Esophagus squamous epithelium (tissue), 5 donors: ENCODE data around the gene PATZ1. TPM values are rescaled to one million over a fixed set of nuclear protein-coding genes. Genes with fewer than 3 reads are reported as not detected.

Source experiments
- DNase-seq: peaks from one replicate; lab custom pipeline; 2025; lab: John Stamatoyannopoulos, UW
- H3K27ac ChIP-seq, 4 donors: fragments of 200-600 bp; sonication (generic); one replicate each; pipeline ENCODE4 v1.5.1; 2016 to 2019; ENCODE audit warnings: mild to moderate bottlenecking in 1 of 4
- H3K27me3 ChIP-seq, 4 donors: fragments of 200-600 bp; sonication (generic); 1 replicate in 3 of 4; 2 replicates in 1 of 4; pipeline versions ENCODE4 v1.5.1 to v1.6.0; 2017 to 2021; ENCODE audit warnings: antibody characterized with exemption in 1 of 4
- H3K36me3 ChIP-seq, 3 donors: fragments of 200-600 bp; sonication (generic); one replicate each; pipeline ENCODE4 v1.5.1; 2016 to 2019
- H3K4me1 ChIP-seq, 3 donors: fragments of 200-600 bp; sonication (generic); one replicate each; pipeline ENCODE4 v1.5.1; 2017 to 2019
- H3K4me3 ChIP-seq, 4 donors: fragments of 200-600 bp; sonication (generic); 1 replicate in 3 of 4; 2 replicates in 1 of 4; pipeline ENCODE4 v1.5.1; 2016 to 2019; ENCODE audit warnings: mild to moderate bottlenecking in 2 of 4, moderate library complexity in 1 of 4
- H3K9me3 ChIP-seq, 3 donors: fragments of 200-600 bp; sonication (generic); one replicate each; pipeline ENCODE4 v1.5.1; 2016 to 2019
- POLR2A ChIP-seq, 4 donors: fragments of 450-650 bp; IDR thresholded peaks; one replicate each; pipeline ENCODE4 v1.6.1; 2017; ENCODE audit warnings: antibody characterized with exemption in 4 of 4, mild to moderate bottlenecking in 4 of 4, moderate library complexity in 3 of 4
- WGBS, 2 donors: methylation state at CpG; one replicate each; pipeline ENCODE4 v1.1.5; 2018; 5-methylcytosine and 5-hydroxymethylcytosine counted together
- intact Hi-C: fragments of 100-400 bp; cut with DNase I; formaldehyde crosslinking; loops from one replicate; pipeline ENCODE4 v1.15.0; 2022
- total RNA-seq, 4 donors: library from RNA; depleted of rRNA; stranded (reverse); fragments of >200 nt; gene quantifications; one replicate each; pipeline ENCODE4 v1.1.0, GENCODE V29; 2016
- TF ChIP-seq, protein P1 (sequence below), 6 experiments: fragments of 450-650 bp in 4 of 6; fragments of 200-600 bp in 2 of 6; sonication (generic) in 2 of 6; IDR thresholded peaks; one replicate each; pipeline ENCODE4 v1.5.1; 2016 to 2019; ENCODE audit warnings: antibody characterized with exemption in 6 of 6, mild to moderate bottlenecking in 4 of 6, moderate library complexity in 4 of 6
- donor health status: DM: yes; HTN: yes; CAD: no.

The PATZ1 gene
- total RNA-seq, 4 donors from 2014 or later, result 2.2 to 13.0 (median 7.2) TPM

GRCh38 chr22:31302537-31302936, 43.6 kb downstream of the PATZ1 start:
- H3K4me1 ChIP-seq, result peaks cover 0 to 21% (median 0%) of the 10 kb centered on the region in 3 donors
- intact Hi-C loops, result no loop called here
- TF ChIP-seq POLR2A (IDR thresholded peaks at IDR 0.05), result no peak
- H3K27ac ChIP-seq, result no peak overlapping the region
- H3K9me3 ChIP-seq, result no peaks in the 10 kb centered on the region
- no peaks in the 10 kb centered on the region for H3K36me3 ChIP-seq
- DNase-seq, result no peak
- no peak overlapping the region for H3K4me3 ChIP-seq
- no peaks in the 10 kb centered on the region for H3K27me3 ChIP-seq
- WGBS, 2 donors, result 86 to 96% methylated on average over 3 of the region's 3 CpGs

- H3K27ac ChIP-seq, result no peak overlapping the region
- no peak for DNase-seq
- H3K4me1 ChIP-seq, result peaks cover under 1 to 26% (median 2%) of the 10 kb centered on the region in 3 donors
- H3K36me3 ChIP-seq, result no peaks in the 10 kb centered on the region
- no peaks in the 10 kb centered on the region for H3K9me3 ChIP-seq
- no peaks in the 10 kb centered on the region for H3K27me3 ChIP-seq
- no peak for TF ChIP-seq POLR2A (IDR thresholded peaks at IDR 0.05)
- TF ChIP-seq, protein P1, sequence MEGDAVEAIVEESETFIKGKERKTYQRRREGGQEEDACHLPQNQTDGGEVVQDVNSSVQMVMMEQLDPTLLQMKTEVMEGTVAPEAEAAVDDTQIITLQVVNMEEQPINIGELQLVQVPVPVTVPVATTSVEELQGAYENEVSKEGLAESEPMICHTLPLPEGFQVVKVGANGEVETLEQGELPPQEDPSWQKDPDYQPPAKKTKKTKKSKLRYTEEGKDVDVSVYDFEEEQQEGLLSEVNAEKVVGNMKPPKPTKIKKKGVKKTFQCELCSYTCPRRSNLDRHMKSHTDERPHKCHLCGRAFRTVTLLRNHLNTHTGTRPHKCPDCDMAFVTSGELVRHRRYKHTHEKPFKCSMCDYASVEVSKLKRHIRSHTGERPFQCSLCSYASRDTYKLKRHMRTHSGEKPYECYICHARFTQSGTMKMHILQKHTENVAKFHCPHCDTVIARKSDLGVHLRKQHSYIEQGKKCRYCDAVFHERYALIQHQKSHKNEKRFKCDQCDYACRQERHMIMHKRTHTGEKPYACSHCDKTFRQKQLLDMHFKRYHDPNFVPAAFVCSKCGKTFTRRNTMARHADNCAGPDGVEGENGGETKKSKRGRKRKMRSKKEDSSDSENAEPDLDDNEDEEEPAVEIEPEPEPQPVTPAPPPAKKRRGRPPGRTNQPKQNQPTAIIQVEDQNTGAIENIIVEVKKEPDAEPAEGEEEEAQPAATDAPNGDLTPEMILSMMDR (IDR thresholded peaks at IDR 0.05), result no peak
- H3K4me3 ChIP-seq, result no peak overlapping the region
- intact Hi-C loops, result no loop called here
Measured at GRCh38 chr22:31302006-31302405, 44.1 kb downstream of the PATZ1 start.

DNA sequence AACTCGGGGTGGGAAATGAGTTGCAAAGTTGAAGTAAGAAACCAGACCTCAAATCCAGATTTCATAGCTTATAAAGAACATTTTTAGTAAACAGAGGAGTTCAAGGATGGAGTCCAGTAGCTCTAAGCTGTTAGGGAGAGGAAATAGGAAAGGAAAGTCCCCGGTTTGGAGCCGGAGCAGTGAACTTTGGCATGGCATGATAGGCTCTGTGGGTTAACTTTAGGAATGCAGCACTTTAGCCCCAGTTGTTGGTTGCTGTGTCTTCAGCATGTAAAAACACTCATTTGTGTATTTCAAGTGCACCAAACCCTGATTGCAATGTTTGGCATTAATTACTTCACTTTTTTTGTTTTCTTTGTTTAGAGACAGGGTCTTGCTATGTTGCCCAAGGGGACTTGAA, 45.2 kb downstream of the PATZ1 start:
- no peak for DNase-seq
- no peaks in the 10 kb centered on the region for H3K36me3 ChIP-seq
- WGBS, 2 donors, result 69 to 77% methylated on average over 3 of the region's 3 CpGs
- peaks cover 10 to 28% (median 11%) of the 10 kb centered on the region in 3 donors for H3K4me1 ChIP-seq
- TF ChIP-seq, protein P1 (IDR thresholded peaks at IDR 0.05), result no peak
- TF ChIP-seq POLR2A (IDR thresholded peaks at IDR 0.05), result no peak
- no peaks in the 10 kb centered on the region for H3K27me3 ChIP-seq
- no peaks in the 10 kb centered on the region for H3K9me3 ChIP-seq
- intact Hi-C loops, result no loop called here
- H3K4me3 ChIP-seq, result no peak overlapping the region
- H3K27ac ChIP-seq, result no peak overlapping the region

- TF ChIP-seq, protein P1 (IDR thresholded peaks at IDR 0.05), result no peak
- no peak for TF ChIP-seq POLR2A (IDR thresholded peaks at IDR 0.05)
- no peak overlapping the region for H3K4me3 ChIP-seq
- WGBS, 2 donors, result 31 to 34% methylated on average over 5 of the region's 5 CpGs
- H3K4me1 ChIP-seq, result peaks cover 22 to 60% (median 22%) of the 10 kb centered on the region in 3 donors
- H3K36me3 ChIP-seq, result no peaks in the 10 kb centered on the region
- no peaks in the 10 kb centered on the region for H3K9me3 ChIP-seq
- peak overlapping the region; percentile 63 to 85 (median 80) for H3K27ac ChIP-seq
- H3K27me3 ChIP-seq, result no peaks in the 10 kb centered on the region
- intact Hi-C loops, result no loop called here
- no peak for DNase-seq
Measured at GRCh38 chr22:31295831-31296657, 50.1 kb downstream of the PATZ1 start.

- peak in 1 of 4 donors; percentile 26 for TF ChIP-seq POLR2A (IDR thresholded peaks at IDR 0.05)
- TF ChIP-seq, protein P1 (IDR thresholded peaks at IDR 0.05), result no peak
- WGBS, 2 donors, result 53 to 58% methylated on average over 3 of the region's 3 CpGs
- Histone ChIP-seq H3K4me3 (no peak overlapping the region), H3K4me1 (peaks cover 22 to 62% (median 22%) of the 10 kb centered on the region in 3 donors), H3K9me3 (no peaks in the 10 kb centered on the region), H3K36me3 (no peaks in the 10 kb centered on the region), H3K27ac (peak overlapping the region; percentile 63 to 85 (median 80)), H3K27me3 (no peaks in the 10 kb centered on the region)
- intact Hi-C loops, result no loop called here
- DNase-seq, result no peak
Measured at GRCh38 chr22:31295360-31295759, 50.8 kb downstream of the PATZ1 start.
